Central memory CD8-positive, alpha-beta T cell (primary cell): ENCODE data around the gene KIF1C.
"Not testable (repeated sequence)": the region's sequence is repeated elsewhere in the genome, so short reads cannot be mapped to it uniquely, and the experiment has no call there.

ENCODE experiments used
- ATAC-seq: fragments of 150-1000 bp; cut with Tn5 transposase; replicated peaks from 2 replicates; pipeline ENCODE4 v1.10.0; 2022; ENCODE audit warnings: mild to moderate bottlenecking, moderate FRiP score, moderate number of reproducible peaks; ENCODE audit not compliant: poor library complexity, severe bottlenecking; ENCODE audit errors: extremely low read depth
- DNase-seq, 2 donors: peaks; one replicate each; pipeline ENCODE4 v3.0.0; 2021; ENCODE audit warnings: low spot score in 2 of 2
- H3K27ac Mint-ChIP-seq: one replicate; pipeline ENCODE4 v1.8.0; 2022; ENCODE audit warnings: low read depth, mild to moderate bottlenecking, moderate library complexity, mixed read lengths
- H3K27me3 Mint-ChIP-seq: one replicate; pipeline ENCODE4 v1.8.0; 2022; ENCODE audit warnings: mixed read lengths
- H3K36me3 Mint-ChIP-seq: one replicate; pipeline ENCODE4 v1.8.0; 2022; ENCODE audit warnings: mild to moderate bottlenecking, moderate library complexity, mixed read lengths; ENCODE audit not compliant: insufficient read depth
- H3K4me1 Mint-ChIP-seq: one replicate; pipeline ENCODE4 v1.8.0; 2022; ENCODE audit warnings: mixed read lengths
- H3K4me3 Mint-ChIP-seq: one replicate; pipeline ENCODE4 v1.8.0; 2022; ENCODE audit warnings: mild to moderate bottlenecking, moderate library complexity, mixed read lengths
- H3K9me3 Mint-ChIP-seq: one replicate; pipeline ENCODE4 v1.8.0; 2022; ENCODE audit warnings: mixed read lengths

KIF1C gene

DNA sequence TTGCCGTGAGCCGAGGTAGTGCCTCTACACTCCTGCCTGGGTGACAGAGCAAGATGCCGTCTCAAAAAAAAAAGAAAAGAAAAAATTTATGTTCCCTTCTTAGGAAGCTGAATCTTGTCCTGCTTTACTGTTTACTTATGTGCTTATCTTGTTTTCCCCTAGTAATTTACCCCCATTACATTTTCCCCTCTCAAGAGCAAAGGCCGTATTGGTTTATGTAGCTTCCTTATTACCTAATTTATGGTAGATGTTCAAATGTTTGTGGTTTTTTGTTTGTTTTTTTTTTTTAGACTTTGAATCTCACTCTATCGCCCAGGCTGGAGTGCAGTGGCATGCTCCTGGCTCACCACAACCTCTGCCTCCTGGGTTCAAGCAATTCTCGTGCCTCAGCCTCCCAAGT lies 47.7 kb downstream of the KIF1C start:
- H3K27ac Mint-ChIP-seq: peak overlapping the region; percentile 76
- ATAC-seq (no peak), DNase-seq (no peak)
- no peaks in the 10 kb centered on the region for H3K9me3 Mint-ChIP-seq
- H3K27me3 Mint-ChIP-seq: no peaks in the 10 kb centered on the region
- peaks cover 55% of the 10 kb centered on the region for H3K4me1 Mint-ChIP-seq
- peak overlapping the region; percentile 7 for H3K4me3 Mint-ChIP-seq
- peaks cover 7% of the 10 kb centered on the region for H3K36me3 Mint-ChIP-seq

DNA sequence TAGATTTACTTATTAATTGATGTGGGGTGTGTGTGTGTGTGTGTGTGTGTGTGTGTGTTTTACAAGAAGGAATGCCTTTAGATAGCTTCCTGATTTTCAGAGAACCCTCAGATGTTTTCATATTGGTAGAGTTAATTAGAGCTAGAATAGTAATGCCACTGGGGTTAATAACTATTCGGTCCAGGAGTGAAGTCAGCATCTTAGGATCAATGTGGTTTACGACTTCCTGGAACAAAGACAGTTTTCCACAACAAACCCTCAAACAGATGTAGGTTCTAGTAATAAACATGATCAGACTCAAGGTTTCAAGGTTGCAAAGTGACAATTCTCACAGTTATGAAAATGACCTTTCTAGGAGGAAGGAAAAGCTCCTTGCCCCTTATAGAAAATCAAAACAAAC lies 49.7 kb downstream of the KIF1C start:
- H3K4me3 Mint-ChIP-seq: peak overlapping the region; percentile 16
- H3K4me1 Mint-ChIP-seq: peaks cover 50% of the 10 kb centered on the region

DNA sequence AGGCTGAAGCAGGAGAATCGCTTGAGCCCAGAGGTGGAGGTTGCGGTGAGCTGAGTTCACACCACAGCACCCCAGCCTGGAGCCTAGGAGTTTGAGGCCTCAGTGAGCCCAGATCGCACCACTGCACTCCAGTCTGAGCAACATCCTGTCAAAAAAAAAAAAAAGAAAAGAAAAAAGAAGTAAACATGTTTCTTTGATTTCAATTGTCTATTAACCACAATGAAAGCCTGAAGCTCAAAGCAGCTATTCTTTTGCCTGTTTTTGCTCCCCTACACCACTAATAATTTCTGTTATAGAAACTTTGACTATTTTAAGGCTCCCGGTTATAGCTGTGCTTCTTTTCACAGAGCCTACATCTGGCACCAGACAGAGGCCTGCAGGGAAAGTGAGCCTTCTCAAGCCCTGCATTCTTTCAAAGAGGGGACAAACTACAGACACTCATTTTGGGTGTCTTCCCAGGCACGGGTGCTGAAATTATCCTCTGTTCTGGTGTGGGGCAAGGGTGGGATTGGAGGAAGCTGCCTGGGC lies 51.6 kb downstream of the KIF1C start:
- peak overlapping the region; percentile 97 for H3K27ac Mint-ChIP-seq
- peak; percentile 35 to 84 for DNase-seq
- peak; percentile 99 for ATAC-seq
- H3K36me3 Mint-ChIP-seq: peaks cover 5% of the 10 kb centered on the region
- no peaks in the 10 kb centered on the region for H3K27me3 Mint-ChIP-seq
- no peaks in the 10 kb centered on the region for H3K9me3 Mint-ChIP-seq
- peak overlapping the region; percentile 63 for H3K4me3 Mint-ChIP-seq
- peaks cover 34% of the 10 kb centered on the region for H3K4me1 Mint-ChIP-seq

More for the DNA sequence above, 49.7 kb downstream of the KIF1C start:
- H3K9me3 Mint-ChIP-seq: no peaks in the 10 kb centered on the region
- peaks cover 7% of the 10 kb centered on the region for H3K36me3 Mint-ChIP-seq
- no peak for ATAC-seq
- H3K27ac Mint-ChIP-seq: peak overlapping the region; percentile 41
- DNase-seq: no peak
- no peaks in the 10 kb centered on the region for H3K27me3 Mint-ChIP-seq

DNA sequence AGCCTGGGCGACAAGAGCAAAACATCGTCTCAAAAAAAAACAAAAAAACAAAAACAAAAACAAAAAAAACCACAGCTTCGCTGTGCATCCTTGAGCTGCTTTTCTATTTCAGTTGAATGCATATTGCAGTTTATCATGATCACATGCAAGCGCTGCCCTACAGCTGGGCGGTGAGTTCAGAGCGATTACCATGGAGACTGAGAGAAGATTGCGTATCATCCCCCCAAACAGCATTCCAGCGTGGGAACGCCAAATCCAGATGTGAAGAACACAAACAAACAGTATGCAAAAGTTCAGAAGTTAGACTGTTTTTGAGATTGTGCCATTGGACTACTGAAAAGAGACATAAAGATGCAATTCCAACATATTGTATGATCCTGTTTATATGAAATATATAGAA lies 52.5 kb downstream of the KIF1C start:
- no peaks in the 10 kb centered on the region for H3K27me3 Mint-ChIP-seq
- H3K27ac Mint-ChIP-seq: peak overlapping the region; percentile 97
- ATAC-seq: no peak
- H3K4me1 Mint-ChIP-seq: peaks cover 26% of the 10 kb centered on the region
- H3K36me3 Mint-ChIP-seq: peaks cover 5% of the 10 kb centered on the region
- no peak overlapping the region for H3K4me3 Mint-ChIP-seq
- no peak for DNase-seq
- H3K9me3 Mint-ChIP-seq: no peaks in the 10 kb centered on the region

DNA sequence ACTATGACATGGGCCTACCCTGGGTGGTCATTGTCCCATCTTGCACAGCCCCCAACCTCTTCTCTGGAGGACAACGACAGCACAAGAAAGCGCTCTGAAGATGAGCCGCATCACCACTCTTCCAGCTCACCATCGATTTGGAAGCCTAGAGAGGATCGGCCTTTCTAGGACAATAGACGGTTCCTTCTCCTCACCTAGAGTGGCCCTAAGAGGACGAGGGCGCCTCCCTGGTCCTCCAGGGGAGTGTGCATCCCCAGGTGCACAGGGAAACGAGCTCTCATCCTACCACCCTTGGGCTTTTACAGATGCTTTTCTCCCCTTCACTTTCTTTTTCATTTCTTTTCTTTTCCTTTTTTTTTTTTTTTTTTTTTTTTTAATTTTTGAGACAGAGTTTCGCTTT lies 57.8 kb downstream of the KIF1C start:
- H3K27ac Mint-ChIP-seq: no peak overlapping the region
- ATAC-seq (no peak), DNase-seq (no peak)
- H3K4me1 Mint-ChIP-seq: peaks cover under 1% of the 10 kb centered on the region
- no peak overlapping the region for H3K4me3 Mint-ChIP-seq
- H3K27me3 Mint-ChIP-seq: no peaks in the 10 kb centered on the region
- peaks cover 1% of the 10 kb centered on the region for H3K36me3 Mint-ChIP-seq
- H3K9me3 Mint-ChIP-seq: no peaks in the 10 kb centered on the region

DNA sequence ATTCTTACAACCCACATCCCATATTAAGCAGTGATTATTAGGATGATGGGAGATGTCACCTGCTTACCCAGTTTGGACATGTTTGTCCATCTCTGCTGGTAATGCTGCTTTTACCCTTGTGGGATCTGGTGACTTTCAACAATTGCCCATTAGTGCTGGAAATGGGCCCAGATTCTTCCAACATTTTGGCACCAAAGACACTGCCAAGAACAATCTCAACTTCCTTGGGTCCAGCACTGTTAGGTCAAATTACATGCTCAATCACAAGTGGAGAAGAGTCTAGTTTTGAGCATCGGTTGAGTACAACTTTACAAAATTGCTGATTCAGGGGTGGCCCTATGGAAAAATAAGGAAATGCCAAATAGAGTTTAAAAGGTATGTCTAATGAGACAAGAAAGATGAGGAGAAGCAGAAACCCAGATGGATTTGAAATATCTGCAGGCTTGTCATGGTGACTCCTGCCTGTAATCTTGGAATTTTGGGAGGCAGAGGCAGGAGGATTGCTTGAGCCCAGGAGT lies 67.5 kb downstream of the KIF1C start:
- no peak overlapping the region for H3K27ac Mint-ChIP-seq
- H3K27me3 Mint-ChIP-seq: no peaks in the 10 kb centered on the region
- ATAC-seq (no peak), DNase-seq (no peak)
- H3K4me1 Mint-ChIP-seq: no peaks in the 10 kb centered on the region
- no peaks in the 10 kb centered on the region for H3K9me3 Mint-ChIP-seq
- no peak overlapping the region for H3K4me3 Mint-ChIP-seq
- no peaks in the 10 kb centered on the region for H3K36me3 Mint-ChIP-seq

DNA sequence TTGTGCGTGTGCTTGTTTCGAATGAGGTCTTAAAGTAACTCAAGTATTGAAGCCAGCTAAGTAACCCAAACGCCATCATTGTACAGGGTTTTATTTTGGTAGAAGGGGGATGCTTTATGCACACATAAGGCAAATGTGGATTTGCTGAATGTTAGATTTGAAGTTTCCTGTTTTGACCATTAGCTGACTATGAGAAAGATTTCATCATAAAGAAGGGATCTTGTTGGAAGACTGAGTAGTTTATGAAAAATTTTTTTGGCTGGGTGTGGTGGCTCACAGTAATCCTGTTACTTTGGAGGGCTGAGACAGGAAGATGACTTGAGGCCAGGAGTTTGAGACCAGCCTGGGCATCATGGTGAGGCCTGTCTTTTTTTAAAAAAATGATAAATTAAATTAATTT lies 70.5 kb downstream of the KIF1C start:
- ATAC-seq: no peak
- no peaks in the 10 kb centered on the region for H3K27me3 Mint-ChIP-seq
- H3K4me3 Mint-ChIP-seq: no peak overlapping the region

DNA sequence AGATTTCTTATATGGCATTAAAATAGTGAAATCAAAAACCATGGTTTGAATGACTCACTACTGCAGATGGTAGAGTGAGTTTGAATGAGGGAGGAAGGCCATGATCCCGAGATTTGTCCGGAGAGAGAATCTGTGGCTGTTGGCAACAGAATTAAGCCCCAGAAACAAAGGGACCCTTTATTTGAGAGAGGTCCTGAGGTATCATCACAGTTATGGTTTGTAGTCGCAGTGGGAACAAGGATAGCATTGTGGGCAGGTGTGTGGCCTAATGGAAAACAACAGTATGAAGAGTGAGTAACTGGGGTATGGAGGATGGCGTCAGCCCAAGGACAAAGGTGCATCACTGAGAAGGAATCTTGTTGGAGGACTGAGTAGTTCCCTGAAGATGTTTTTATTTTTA lies 72.0 kb downstream of the KIF1C start:
- Mint-ChIP-seq H3K4me3 (no peak overlapping the region), H3K27ac (no peak overlapping the region), H3K27me3 (no peaks in the 10 kb centered on the region), H3K36me3 (peaks cover 2% of the 10 kb centered on the region), H3K4me1 (no peaks in the 10 kb centered on the region), H3K9me3 (no peaks in the 10 kb centered on the region)
- no peak for ATAC-seq
- DNase-seq: no peak

More for the DNA sequence above, 70.5 kb downstream of the KIF1C start:
- no peak overlapping the region for H3K27ac Mint-ChIP-seq
- no peaks in the 10 kb centered on the region for H3K4me1 Mint-ChIP-seq
- no peak for DNase-seq
- no peaks in the 10 kb centered on the region for H3K9me3 Mint-ChIP-seq
- peaks cover 2% of the 10 kb centered on the region for H3K36me3 Mint-ChIP-seq

DNA sequence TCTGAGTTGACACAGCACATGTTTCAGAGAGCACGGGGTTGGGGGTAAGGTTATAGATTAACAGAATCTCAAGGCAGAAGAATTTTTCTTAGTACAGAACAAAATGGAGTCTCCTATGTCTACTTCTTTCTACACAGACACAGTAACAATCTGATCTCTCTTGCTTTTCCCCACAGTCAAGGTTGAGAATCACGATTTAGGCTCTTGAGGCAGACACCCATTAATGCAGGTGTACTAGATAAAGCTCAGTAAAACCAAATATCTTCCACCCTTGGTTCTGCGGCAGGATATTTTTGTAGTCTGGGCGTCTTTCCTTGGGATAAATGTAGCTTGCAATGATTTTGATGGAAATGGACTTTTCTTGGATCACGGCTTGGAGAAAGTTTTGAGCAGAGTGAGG lies 77.7 kb downstream of the KIF1C start:
- not testable (repeated sequence) for H3K36me3 Mint-ChIP-seq, H3K27ac Mint-ChIP-seq, H3K9me3 Mint-ChIP-seq, DNase-seq, H3K27me3 Mint-ChIP-seq, ATAC-seq, H3K4me3 Mint-ChIP-seq
- peaks cover 20% of the 10 kb centered on the region for H3K4me1 Mint-ChIP-seq

DNA sequence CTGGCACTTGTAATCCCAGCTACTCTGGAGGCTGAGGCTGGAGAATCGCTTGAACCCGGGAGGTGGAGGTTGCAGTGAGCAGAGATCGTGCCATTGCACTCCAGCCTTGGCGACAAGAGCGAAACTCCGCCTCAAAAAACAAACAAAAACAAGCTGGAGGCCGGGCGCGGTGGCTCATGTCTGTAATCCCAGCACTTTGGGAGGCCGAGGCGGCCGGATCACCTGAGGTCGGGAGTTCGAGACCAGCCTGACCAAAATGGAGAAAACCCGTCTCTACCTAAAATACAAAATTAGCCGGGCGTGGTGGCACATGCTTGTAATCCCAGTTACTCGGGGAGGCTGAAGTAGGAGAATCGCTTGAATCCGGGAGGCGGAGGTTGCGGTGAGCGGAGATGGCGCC lies 79.5 kb downstream of the KIF1C start:
- not testable (repeated sequence) for H3K9me3 Mint-ChIP-seq, H3K27me3 Mint-ChIP-seq, ATAC-seq, DNase-seq
- peak overlapping the region; percentile 93 for H3K4me3 Mint-ChIP-seq
- peaks cover 15% of the 10 kb centered on the region for H3K36me3 Mint-ChIP-seq
- peak overlapping the region; percentile 92 for H3K27ac Mint-ChIP-seq
- H3K4me1 Mint-ChIP-seq: peaks cover 27% of the 10 kb centered on the region

DNA sequence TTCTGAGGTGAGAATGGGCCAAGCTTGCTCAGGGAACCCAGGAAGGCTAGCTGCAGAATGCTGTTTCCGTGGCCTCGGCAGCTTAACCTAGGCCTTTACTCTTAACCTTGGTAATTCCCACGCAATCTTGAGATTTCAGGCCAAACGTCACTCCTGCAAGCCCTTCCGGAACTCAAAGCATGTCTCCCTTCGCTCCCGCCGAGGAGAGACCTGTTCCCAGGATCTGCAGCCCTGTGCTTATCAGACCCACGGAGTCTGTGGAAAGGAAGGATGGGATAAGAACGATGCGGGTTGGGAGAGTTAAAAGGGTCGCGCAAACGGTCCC lies 80.0 kb downstream of the KIF1C start:
- Mint-ChIP-seq H3K4me3 (peak overlapping the region; percentile 93), H3K4me1 (peaks cover 27% of the 10 kb centered on the region), H3K27me3 (no peaks in the 10 kb centered on the region), H3K27ac (peak overlapping the region; percentile 92), H3K36me3 (peaks cover 15% of the 10 kb centered on the region), H3K9me3 (no peaks in the 10 kb centered on the region)
- DNase-seq (no peak), ATAC-seq (no peak)
